GM19099 (cell line): ENCODE results near the gene DET1.

Experiments
- POLR2A ChIP-seq: IDR thresholded peaks from 3 replicates; pipeline ENCODE4 v1.6.1; 2011; ENCODE audit warnings: low read depth; ENCODE audit not compliant: insufficient read length; ENCODE audit errors: extremely low read depth

DET1 gene

GRCh38 chr15:88504445-88504844 is 42.0 kb downstream of the DET1 start:
- TF ChIP-seq POLR2A, result no peak

GRCh38 chr15:88498996-88499395 is 47.5 kb downstream of the DET1 start:
- TF ChIP-seq POLR2A, result no peak

GRCh38 chr15:88497109-88497765 is 49.2 kb downstream of the DET1 start:
- no peak for TF ChIP-seq POLR2A

- TF ChIP-seq POLR2A, result no peak
These were observed 52.6 kb downstream of the DET1 start for GRCh38 chr15:88493844-88494243.

GRCh38 chr15:88491158-88491557 is 55.3 kb downstream of the DET1 start:
- no peak for TF ChIP-seq POLR2A

GRCh38 chr15:88490036-88490435 is 56.4 kb downstream of the DET1 start:
- no peak for TF ChIP-seq POLR2A

GRCh38 chr15:88489321-88489720 is 57.2 kb downstream of the DET1 start:
- no peak for TF ChIP-seq POLR2A

GRCh38 chr15:88487796-88488523 is 58.5 kb downstream of the DET1 start:
- no peak for TF ChIP-seq POLR2A

- TF ChIP-seq POLR2A, result no peak
These were observed 59.2 kb downstream of the DET1 start for GRCh38 chr15:88487178-88487795.

GRCh38 chr15:88484682-88485331 is 61.7 kb downstream of the DET1 start:
- TF ChIP-seq POLR2A, result no peak

- TF ChIP-seq POLR2A, result no peak
These were observed 64.2 kb downstream of the DET1 start for GRCh38 chr15:88482263-88482662.

GRCh38 chr15:88480981-88481380 is 65.5 kb downstream of the DET1 start:
- no peak for TF ChIP-seq POLR2A

- TF ChIP-seq POLR2A, result no peak
These were observed 67.3 kb downstream of the DET1 start for GRCh38 chr15:88479169-88479568.

GRCh38 chr15:88477904-88478303 is 68.6 kb downstream of the DET1 start:
- no peak for TF ChIP-seq POLR2A

GRCh38 chr15:88477126-88477525 is 69.4 kb downstream of the DET1 start:
- TF ChIP-seq POLR2A, result no peak
